ENCODE measurements around the gene EML2. TPM values are rescaled to one million over a fixed set of nuclear protein-coding genes. Genes with fewer than 3 reads are reported as not detected.

The EML2 gene
- total and polyA plus RNA-seq, 10 of the 15 experiments (the other 5 are each of a cell fraction or from before 2014, with no cell fraction given), result 1.6 to 64.0 (median 27.5) TPM

GRCh38 chr19:45589768-45590167 is 49.4 kb downstream of the EML2 start:
- intact Hi-C loops (cut with micrococcal nuclease; ENCODE audit: unreplicated experiment), result no loop called here
- CTCF ChIA-PET, result no interaction called here
- no peaks in the 10 kb centered on the region for H3K27me3 ChIP-seq (replicated peaks in 1 of 2; ENCODE audit: control insufficient read depth in 2 of 2, insufficient read depth in 2 of 2, low read length in 1 of 2)
- POLR2A ChIA-PET, result no interaction called here
- no peak overlapping the region for H3K27ac ChIP-seq (ENCODE audit: control insufficient read depth, insufficient read depth)
- DNase-seq (ENCODE audit: low read depth, low spot score) (no peak), ATAC-seq (no peak), FAIRE-seq (no peak)
- H4K20me1 ChIP-seq (ENCODE audit: control insufficient read depth, insufficient read depth), result no peaks in the 10 kb centered on the region
- peaks cover 6% of the 10 kb centered on the region; the same call in 1 of the 2 replicates for H3K4me1 ChIP-seq (ENCODE audit: control insufficient read depth, insufficient read depth, low read length)
- no peak overlapping the region for H3K4me3 ChIP-seq
- no peak overlapping the region for H2AFZ ChIP-seq (ENCODE audit: control insufficient read depth, low read depth, low read length)
- RAD21 ChIA-PET (ENCODE audit: unreplicated experiment), result no interaction called here
- H3K9ac ChIP-seq (ENCODE audit: control insufficient read depth, insufficient read depth, low read length), result no peak overlapping the region
- WGBS (ENCODE audit: insufficient coverage, insufficient replicate concordance, low lambda C conversion rate, missing lambda C conversion rate), result 51% methylated on average over 4 of the region's 4 CpGs
- TF ChIP-seq POU2F2 (IDR thresholded peaks at IDR 0.05; ENCODE audit: borderline replicate concordance, low read depth, low read length) (no peak), EP300 (IDR thresholded peaks at IDR 0.05; ENCODE audit: borderline replicate concordance in 1 of 2, control insufficient read depth in 1 of 2, low read depth in 2 of 2, low read length in 2 of 2) (no peak), CBX5 (IDR thresholded peaks at IDR 0.05; ENCODE audit: low read depth) (no peak)
- H3K79me2 ChIP-seq (ENCODE audit: control insufficient read depth, insufficient read depth, low read length), result no peaks in the 10 kb centered on the region
- BruUV-seq (replicated peaks), result no TSS peak
- H3K4me2 ChIP-seq (ENCODE audit: control insufficient read depth, insufficient read depth), result no peak overlapping the region
- SMC1A ChIA-PET (ENCODE audit: uncharacterized antibody, unreplicated experiment), result no interaction called here
- in situ Hi-C loops (cut with MboI), result no loop called here
- no peaks in the 10 kb centered on the region for H3K36me3 ChIP-seq (ENCODE audit: control insufficient read depth in 2 of 2, insufficient read depth in 2 of 2, low read length in 1 of 2)
- H3K9me3 ChIP-seq (replicated peaks; ENCODE audit: control insufficient read depth, insufficient read depth, low read length), result no peaks in the 10 kb centered on the region; the same call in 2 of the 3 replicates

GRCh38 chr19:45587873-45588272 is 51.3 kb downstream of the EML2 start:
- RAD21 ChIA-PET (ENCODE audit: unreplicated experiment), result no interaction called here
- ATAC-seq (no peak), FAIRE-seq (no peak)

More at GRCh38 chr19:45587873-45588272, 51.3 kb downstream of the EML2 start:
- no peak for DNase-seq (ENCODE audit: low read depth, low spot score)
- ChIA-PET POLR2A (interaction anchor here (0.6 kb wide), 1 partner anchor 274 kb away, joined by 3 read pairs; no protein-coding TSS in a partner anchor), CTCF (interaction anchor here (1.2 to 1.5 kb wide), 2 partner anchors 56 to 161 kb away, joined by 4 read pairs; no protein-coding TSS in a partner anchor), SMC1A (ENCODE audit: uncharacterized antibody, unreplicated experiment) (no interaction called here)
- Histone ChIP-seq H3K27ac (ENCODE audit: control insufficient read depth, insufficient read depth) (no peak overlapping the region), H3K4me1 (ENCODE audit: control insufficient read depth, insufficient read depth, low read length) (peaks cover 6% of the 10 kb centered on the region; the same call in 1 of the 2 replicates), H3K27me3 (replicated peaks in 1 of 2; ENCODE audit: control insufficient read depth in 2 of 2, insufficient read depth in 2 of 2, low read length in 1 of 2) (no peaks in the 10 kb centered on the region), H3K36me3 (ENCODE audit: control insufficient read depth in 2 of 2, insufficient read depth in 2 of 2, low read length in 1 of 2) (no peaks in the 10 kb centered on the region), H3K4me2 (ENCODE audit: control insufficient read depth, insufficient read depth) (no peak overlapping the region), H2AFZ (ENCODE audit: control insufficient read depth, low read depth, low read length) (no peak overlapping the region), H4K20me1 (ENCODE audit: control insufficient read depth, insufficient read depth) (no peaks in the 10 kb centered on the region), H3K79me2 (ENCODE audit: control insufficient read depth, insufficient read depth, low read length) (peaks cover 11% of the 10 kb centered on the region), H3K9me3 (replicated peaks; ENCODE audit: control insufficient read depth, insufficient read depth, low read length) (no peaks in the 10 kb centered on the region; the same call in 2 of the 3 replicates), H3K4me3 (no peak overlapping the region), H3K9ac (ENCODE audit: control insufficient read depth, insufficient read depth, low read length) (no peak overlapping the region)
- WGBS (ENCODE audit: insufficient coverage, insufficient replicate concordance, low lambda C conversion rate, missing lambda C conversion rate), result 58% methylated on average over 4 of the region's 4 CpGs
- intact Hi-C loops (cut with micrococcal nuclease; ENCODE audit: unreplicated experiment), result no loop called here
- BruUV-seq (replicated peaks), result no TSS peak
- TF ChIP-seq TCF7 (IDR thresholded peaks at IDR 0.05; ENCODE audit: borderline replicate concordance), result no peak
- in situ Hi-C loops (cut with MboI), result no loop called here

Measured in GM12878 (cell line).